Subcutaneous adipose tissue (tissue), 4 donors: ENCODE measurements around the gene UNC13A. TPM values are rescaled to one million over a fixed set of nuclear protein-coding genes. Genes with fewer than 3 reads are reported as not detected.

Source experiments
- CTCF ChIP-seq: fragments of 450-650 bp; IDR thresholded peaks from one replicate; pipeline ENCODE4 v1.5.1; 2016; ENCODE audit warnings: low read depth, mild to moderate bottlenecking, control low read depth, antibody characterized with exemption, moderate library complexity
- total RNA-seq, 4 donors: library from RNA; depleted of rRNA; stranded (reverse); fragments of >200 nt; gene quantifications; one replicate each; pipeline ENCODE4 v1.1.0, GENCODE V29; 2016

Gene UNC13A
- total RNA-seq, 4 donors from 2014 or later, result not detected

DNA sequence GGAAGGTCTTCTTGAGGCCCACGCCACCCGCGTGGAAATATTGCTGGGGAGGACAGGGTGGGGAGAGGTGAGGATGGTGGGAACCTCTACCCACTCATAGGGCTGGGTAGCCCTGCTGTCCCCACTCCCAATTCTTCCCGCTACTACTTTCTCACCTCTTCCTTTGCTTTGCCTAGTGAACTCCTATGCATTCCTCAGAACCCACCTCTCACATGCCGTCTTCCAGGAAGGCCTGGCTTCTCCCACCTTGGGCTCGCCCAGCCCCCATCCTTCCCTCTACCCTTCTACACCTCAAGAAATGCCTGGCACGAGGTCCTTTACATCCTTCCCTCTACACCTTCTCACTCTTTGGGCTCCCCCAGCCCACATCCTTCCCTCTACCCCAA lies 70.4 kb downstream of the UNC13A start:
- TF ChIP-seq CTCF, result no peak

DNA sequence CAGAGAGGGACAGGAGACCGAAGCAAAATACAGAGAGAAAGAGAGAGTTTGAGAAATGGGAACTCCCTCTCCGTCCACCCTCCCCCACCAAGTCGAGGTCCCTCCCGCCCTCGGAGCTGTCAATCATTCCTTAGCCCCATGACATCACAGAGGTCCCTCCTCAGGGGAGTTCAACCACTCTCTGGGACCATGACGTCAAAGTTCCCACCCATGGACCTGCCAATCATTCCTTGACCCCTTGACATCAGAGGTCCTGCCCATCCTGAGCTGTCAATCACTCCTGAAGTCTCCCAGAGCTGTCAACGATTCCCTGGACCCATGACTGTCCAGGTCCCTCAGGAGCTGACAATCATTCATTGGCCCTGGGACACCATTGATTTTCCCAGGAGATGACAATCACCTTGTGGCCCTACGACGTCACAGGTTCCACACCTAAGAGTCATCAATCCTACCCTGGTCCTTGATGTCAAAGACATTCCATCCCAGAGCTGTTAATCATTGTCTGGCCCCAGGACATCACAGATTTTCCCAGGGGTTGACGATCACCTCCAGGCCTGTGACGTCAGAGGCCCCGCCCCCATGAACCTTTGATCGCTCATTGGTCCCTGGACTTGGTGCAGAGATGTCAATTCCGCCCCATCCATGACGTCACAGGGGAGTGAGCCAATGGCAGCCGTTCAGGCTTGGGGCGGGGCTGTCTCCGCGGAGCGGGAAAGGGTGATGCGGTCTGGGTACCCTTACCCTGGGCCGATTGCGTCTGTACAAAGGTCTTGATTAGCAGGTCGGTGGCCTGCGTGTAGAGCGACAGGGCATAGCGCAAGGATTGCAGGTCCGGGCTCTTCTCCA lies 71.0 kb downstream of the UNC13A start:
- no peak for TF ChIP-seq CTCF

- no peak for TF ChIP-seq CTCF
Observed at GRCh38 chr19:17616686-17616960, 71.5 kb downstream of the UNC13A start.

GRCh38 chr19:17615889-17616685 lies 72.1 kb downstream of the UNC13A start:
- TF ChIP-seq CTCF, result no peak

DNA sequence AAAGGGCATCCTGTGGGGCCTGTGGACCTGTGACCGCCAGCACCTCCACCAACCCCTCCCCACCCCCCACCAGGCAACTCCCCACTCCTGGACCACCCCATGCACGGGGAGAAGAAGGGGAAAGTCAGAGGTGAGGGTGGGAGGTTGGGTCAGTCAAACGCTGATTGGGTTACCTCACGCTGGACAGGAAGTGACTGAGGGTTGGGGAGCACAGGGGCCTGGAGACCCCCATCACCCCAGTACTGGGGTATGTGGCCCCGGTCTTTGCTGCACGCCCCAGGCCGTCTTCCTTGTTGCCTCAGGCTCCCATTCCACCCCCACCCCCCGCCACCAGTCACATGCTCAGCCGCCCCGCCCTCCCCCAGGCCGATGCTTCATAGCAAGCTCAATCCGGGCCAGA lies 73.7 kb downstream of the UNC13A start:
- no peak for TF ChIP-seq CTCF

DNA sequence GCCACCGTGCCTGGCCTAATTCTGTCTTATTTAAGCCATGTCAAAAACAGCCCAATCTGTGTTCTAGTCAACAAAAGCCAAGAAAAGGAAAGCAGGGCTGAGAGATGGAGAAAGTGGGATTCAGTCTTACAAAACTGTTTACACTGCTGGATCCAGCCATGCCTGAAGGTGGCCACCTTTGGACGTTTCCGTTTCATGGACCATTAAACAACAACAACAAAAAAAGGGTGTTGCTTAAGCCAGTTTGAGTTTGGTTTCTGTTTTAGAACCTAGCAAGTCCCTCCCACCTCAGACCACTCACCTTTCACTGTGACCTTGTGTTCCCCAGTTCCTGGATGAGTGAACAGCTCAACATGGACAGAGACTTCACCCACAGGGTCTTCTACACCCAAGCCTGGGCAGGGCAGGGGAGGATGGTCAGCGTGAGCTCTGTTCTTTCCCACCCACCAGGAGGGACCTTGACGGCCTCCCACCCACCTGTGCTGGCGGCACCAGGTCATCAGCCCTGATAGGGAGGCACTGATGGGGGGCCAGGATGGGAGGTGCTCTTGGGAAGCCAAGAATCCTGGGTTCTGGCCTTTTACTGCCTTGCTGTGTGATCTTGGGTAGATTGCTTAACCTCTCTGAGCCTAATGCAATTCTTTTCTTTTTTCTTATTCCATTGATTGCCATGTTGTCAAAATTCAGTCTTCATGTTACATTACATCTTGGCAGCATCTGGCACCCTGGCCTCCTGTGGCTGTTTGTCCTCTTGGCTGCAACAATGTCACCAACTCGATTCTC lies 76.5 kb downstream of the UNC13A start:
- TF ChIP-seq CTCF, result no peak

DNA sequence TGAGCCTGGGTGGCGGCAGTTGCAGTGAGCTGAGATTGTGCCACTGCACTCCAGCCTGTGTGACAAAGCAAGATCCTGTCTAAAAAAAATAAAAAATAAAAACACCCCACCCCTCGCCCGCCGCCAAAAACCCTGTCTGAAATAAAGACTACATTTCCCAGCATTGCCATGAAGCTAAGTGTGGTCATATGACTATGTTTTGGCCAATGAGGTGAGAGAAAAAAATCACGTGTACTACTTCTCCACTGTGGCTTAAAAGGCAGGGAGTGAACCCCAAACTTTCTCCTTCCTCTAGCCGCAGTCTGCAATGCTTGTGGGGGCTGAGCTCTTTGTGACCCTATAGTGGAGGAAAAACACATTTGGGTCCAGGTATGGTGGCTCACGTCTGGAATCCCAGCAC lies 77.8 kb downstream of the UNC13A start:
- TF ChIP-seq CTCF, result no peak
